Measurements from ENCODE around the gene ALOX5.
"Not testable (repeated sequence)": the region's sequence is repeated elsewhere in the genome, so short reads cannot be mapped to it uniquely, and the experiment has no call there.

Gene ALOX5

DNA sequence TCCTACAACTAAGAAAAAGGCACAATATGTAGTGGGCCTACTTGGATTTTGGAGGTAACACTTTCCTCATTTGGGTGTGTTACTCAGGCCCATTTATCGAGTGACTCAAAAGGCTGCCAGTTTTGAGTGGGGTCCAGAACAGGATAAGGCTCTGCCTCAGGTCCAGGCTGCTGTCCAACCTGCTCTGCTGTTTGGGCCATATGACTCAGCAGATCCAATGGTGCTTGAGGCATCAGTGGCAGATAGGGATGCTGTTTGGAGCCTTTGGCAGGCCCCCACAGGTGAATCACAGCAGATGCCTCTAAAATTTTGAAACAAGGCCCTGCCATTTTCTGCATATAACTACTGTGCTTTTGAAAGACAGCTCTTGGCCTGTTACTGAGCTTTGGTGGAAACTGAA, 34.1 kb upstream of the ALOX5 start:
- no peak overlapping the region for H2BK15ac ChIP-seq (ENCODE audit: low read length)
- no peak overlapping the region for H3K23ac ChIP-seq (ENCODE audit: low read depth, low read length, poor library complexity)
- no peak overlapping the region for H2BK120ac ChIP-seq (ENCODE audit: low read depth, low read length)
- no peak overlapping the region for H3K4me3 ChIP-seq (ENCODE audit: low read length in 2 of 2)
- H3K9me3 ChIP-seq (replicated peaks in 1 of 2; ENCODE audit: control insufficient read depth in 2 of 2, insufficient read depth in 1 of 2, low read depth in 1 of 2, low read length in 2 of 2): peaks cover 0 to 3% of the 10 kb centered on the region in 2 donors
- H4K91ac ChIP-seq (ENCODE audit: low read depth, low read length, poor library complexity): no peak overlapping the region
- H2AFZ ChIP-seq (ENCODE audit: low read length): no peak overlapping the region
- no peak overlapping the region for H3K14ac ChIP-seq (ENCODE audit: low read length)
- no peak overlapping the region for H3K4ac ChIP-seq (ENCODE audit: low read length)
- no peak overlapping the region for H3K18ac ChIP-seq (ENCODE audit: low read length)
- no peak for DNase-seq (ENCODE audit: low spot score)
- no peaks in the 10 kb centered on the region for H3K36me3 ChIP-seq (replicated peaks in 1 of 2; ENCODE audit: control insufficient read depth in 2 of 2, insufficient read depth in 2 of 2, low read length in 2 of 2)
- H3K9ac ChIP-seq (ENCODE audit: low read depth, low read length, poor library complexity): no peak overlapping the region
- H3K79me1 ChIP-seq (ENCODE audit: low read depth, low read length): no peaks in the 10 kb centered on the region
- no peak overlapping the region for H3K4me2 ChIP-seq (ENCODE audit: insufficient read depth, low read length, poor library complexity, severe bottlenecking)
- WGBS, 2 donors (ENCODE audit: extremely low coverage in 2 of 2, insufficient read length in 2 of 2, insufficient replicate concordance in 1 of 2): no CpG with 5 or more reads among the region's 1 CpG
- H3K27me3 ChIP-seq (ENCODE audit: control insufficient read depth in 3 of 3, insufficient read depth in 3 of 3, low read depth in 1 of 3, low read length in 3 of 3): no peaks in the 10 kb centered on the region
- H2BK12ac ChIP-seq (ENCODE audit: low read length): no peak overlapping the region
- H4K8ac ChIP-seq (ENCODE audit: low read depth, low read length): no peak overlapping the region
- no peak overlapping the region for H3K27ac ChIP-seq (replicated peaks; ENCODE audit: low read length)
- H3K4me1 ChIP-seq (ENCODE audit: control insufficient read depth in 2 of 2, insufficient read depth in 1 of 2, low read depth in 1 of 2, low read length in 2 of 2): no peaks in the 10 kb centered on the region
- no peak overlapping the region for H2AK5ac ChIP-seq (ENCODE audit: low read depth, low read length)
- H2BK5ac ChIP-seq (ENCODE audit: low read length): no peak overlapping the region

DNA sequence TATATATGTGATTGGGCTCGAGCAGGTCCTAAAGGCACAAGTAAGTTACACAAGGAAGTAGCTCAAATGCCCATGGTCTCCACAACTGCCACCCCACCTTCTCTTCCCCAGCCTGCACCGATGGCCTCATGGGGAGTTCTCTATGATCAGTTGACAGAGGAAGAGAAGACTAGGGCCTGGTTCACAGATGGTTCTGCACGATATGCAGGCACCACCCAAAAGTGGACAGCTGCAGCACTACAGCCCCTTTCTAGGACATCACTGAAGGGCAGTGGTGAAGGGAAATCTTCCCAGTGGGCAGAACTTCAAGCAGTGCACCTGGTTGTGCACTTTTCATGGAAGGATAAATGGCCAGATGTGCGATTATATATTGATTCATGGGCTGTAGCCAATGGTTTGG, 33.6 kb upstream of the ALOX5 start:
- H3K23ac ChIP-seq (ENCODE audit: low read depth, low read length, poor library complexity); H3K18ac ChIP-seq (ENCODE audit: low read length); H2BK12ac ChIP-seq (ENCODE audit: low read length); H3K79me1 ChIP-seq (ENCODE audit: low read depth, low read length); H3K4ac ChIP-seq (ENCODE audit: low read length); H3K9me3 ChIP-seq (replicated peaks in 1 of 2; ENCODE audit: control insufficient read depth in 2 of 2, insufficient read depth in 1 of 2, low read depth in 1 of 2, low read length in 2 of 2); H3K27ac ChIP-seq (replicated peaks; ENCODE audit: low read length); H2BK5ac ChIP-seq (ENCODE audit: low read length); H3K4me3 ChIP-seq (ENCODE audit: low read length in 2 of 2); H2AK5ac ChIP-seq (ENCODE audit: low read depth, low read length); H3K9ac ChIP-seq (ENCODE audit: low read depth, low read length, poor library complexity); H2AFZ ChIP-seq (ENCODE audit: low read length); H3K14ac ChIP-seq (ENCODE audit: low read length); H3K36me3 ChIP-seq (replicated peaks in 1 of 2; ENCODE audit: control insufficient read depth in 2 of 2, insufficient read depth in 2 of 2, low read length in 2 of 2); H3K4me2 ChIP-seq (ENCODE audit: insufficient read depth, low read length, poor library complexity, severe bottlenecking); H2BK120ac ChIP-seq (ENCODE audit: low read depth, low read length); H3K27me3 ChIP-seq (ENCODE audit: control insufficient read depth in 3 of 3, insufficient read depth in 3 of 3, low read depth in 1 of 3, low read length in 3 of 3); DNase-seq (ENCODE audit: low spot score); H4K8ac ChIP-seq (ENCODE audit: low read depth, low read length); H4K91ac ChIP-seq (ENCODE audit: low read depth, low read length, poor library complexity); H3K4me1 ChIP-seq (ENCODE audit: control insufficient read depth in 2 of 2, insufficient read depth in 1 of 2, low read depth in 1 of 2, low read length in 2 of 2); H2BK15ac ChIP-seq (ENCODE audit: low read length): not testable (repeated sequence)
- WGBS, 2 donors (ENCODE audit: extremely low coverage in 2 of 2, insufficient read length in 2 of 2, insufficient replicate concordance in 1 of 2): no CpG with 5 or more reads among the region's 4 CpGs

GRCh38 chr10:45346652-45347335, 27.2 kb upstream of the ALOX5 start:
- H3K4me3 ChIP-seq (ENCODE audit: low read length in 2 of 2); H2AK5ac ChIP-seq (ENCODE audit: low read depth, low read length); H4K91ac ChIP-seq (ENCODE audit: low read depth, low read length, poor library complexity); H3K79me1 ChIP-seq (ENCODE audit: low read depth, low read length); H3K27ac ChIP-seq (replicated peaks; ENCODE audit: low read length); DNase-seq (ENCODE audit: low spot score); H3K23ac ChIP-seq (ENCODE audit: low read depth, low read length, poor library complexity); H4K8ac ChIP-seq (ENCODE audit: low read depth, low read length); H3K36me3 ChIP-seq (replicated peaks in 1 of 2; ENCODE audit: control insufficient read depth in 2 of 2, insufficient read depth in 2 of 2, low read length in 2 of 2); H2AFZ ChIP-seq (ENCODE audit: low read length); H3K18ac ChIP-seq (ENCODE audit: low read length); H3K4ac ChIP-seq (ENCODE audit: low read length); H3K9ac ChIP-seq (ENCODE audit: low read depth, low read length, poor library complexity); H2BK15ac ChIP-seq (ENCODE audit: low read length); H3K4me1 ChIP-seq (ENCODE audit: control insufficient read depth in 2 of 2, insufficient read depth in 1 of 2, low read depth in 1 of 2, low read length in 2 of 2); H3K9me3 ChIP-seq (replicated peaks in 1 of 2; ENCODE audit: control insufficient read depth in 2 of 2, insufficient read depth in 1 of 2, low read depth in 1 of 2, low read length in 2 of 2); H2BK5ac ChIP-seq (ENCODE audit: low read length); H3K4me2 ChIP-seq (ENCODE audit: insufficient read depth, low read length, poor library complexity, severe bottlenecking); H3K27me3 ChIP-seq (ENCODE audit: control insufficient read depth in 3 of 3, insufficient read depth in 3 of 3, low read depth in 1 of 3, low read length in 3 of 3); H3K14ac ChIP-seq (ENCODE audit: low read length); H2BK120ac ChIP-seq (ENCODE audit: low read depth, low read length); H2BK12ac ChIP-seq (ENCODE audit: low read length): not testable (repeated sequence)
- WGBS, 2 donors (ENCODE audit: extremely low coverage in 2 of 2, insufficient read length in 2 of 2, insufficient replicate concordance in 1 of 2): no CpG with 5 or more reads among the region's 24 CpGs

DNA sequence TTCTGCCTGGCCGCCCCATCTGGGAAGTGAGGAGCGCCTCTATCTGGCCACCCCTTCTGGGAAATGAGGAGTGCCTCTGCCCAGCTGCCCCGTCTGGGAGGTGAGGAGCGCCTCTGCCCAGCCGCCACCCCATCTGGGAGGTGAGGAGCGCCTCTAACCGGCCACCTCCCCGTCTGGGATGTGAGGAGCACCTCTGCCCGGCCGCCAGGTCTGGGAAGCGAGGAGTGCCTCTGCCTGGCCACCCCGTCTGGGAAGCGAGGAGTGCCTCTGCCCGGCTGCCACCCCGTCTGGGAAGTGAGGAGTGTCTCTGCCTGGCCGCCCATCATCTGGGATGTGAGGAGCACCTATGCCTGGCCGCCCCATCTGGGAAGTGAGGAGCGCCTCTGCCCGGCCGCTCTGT, 26.6 kb upstream of the ALOX5 start:
- not testable (repeated sequence) for H2BK12ac ChIP-seq (ENCODE audit: low read length); H4K8ac ChIP-seq (ENCODE audit: low read depth, low read length); H3K9me3 ChIP-seq (replicated peaks in 1 of 2; ENCODE audit: control insufficient read depth in 2 of 2, insufficient read depth in 1 of 2, low read depth in 1 of 2, low read length in 2 of 2); H3K4ac ChIP-seq (ENCODE audit: low read length); H2AFZ ChIP-seq (ENCODE audit: low read length); H3K79me1 ChIP-seq (ENCODE audit: low read depth, low read length); H3K18ac ChIP-seq (ENCODE audit: low read length); H3K4me3 ChIP-seq (ENCODE audit: low read length in 2 of 2); H2AK5ac ChIP-seq (ENCODE audit: low read depth, low read length); H3K36me3 ChIP-seq (replicated peaks in 1 of 2; ENCODE audit: control insufficient read depth in 2 of 2, insufficient read depth in 2 of 2, low read length in 2 of 2); H4K91ac ChIP-seq (ENCODE audit: low read depth, low read length, poor library complexity); H2BK15ac ChIP-seq (ENCODE audit: low read length); H3K4me1 ChIP-seq (ENCODE audit: control insufficient read depth in 2 of 2, insufficient read depth in 1 of 2, low read depth in 1 of 2, low read length in 2 of 2); H3K14ac ChIP-seq (ENCODE audit: low read length); H3K4me2 ChIP-seq (ENCODE audit: insufficient read depth, low read length, poor library complexity, severe bottlenecking); H3K27me3 ChIP-seq (ENCODE audit: control insufficient read depth in 3 of 3, insufficient read depth in 3 of 3, low read depth in 1 of 3, low read length in 3 of 3); DNase-seq (ENCODE audit: low spot score); H3K27ac ChIP-seq (replicated peaks; ENCODE audit: low read length); H3K23ac ChIP-seq (ENCODE audit: low read depth, low read length, poor library complexity); H2BK5ac ChIP-seq (ENCODE audit: low read length); H3K9ac ChIP-seq (ENCODE audit: low read depth, low read length, poor library complexity); H2BK120ac ChIP-seq (ENCODE audit: low read depth, low read length)
- no CpG with 5 or more reads among the region's 20 CpGs for WGBS, 2 donors (ENCODE audit: extremely low coverage in 2 of 2, insufficient read length in 2 of 2, insufficient replicate concordance in 1 of 2)
